Stimulated activated CD4-positive, alpha-beta T cell treated with anti-CD3 and anti-CD28 coated beads, Interleukin-15, amount 100 ng/mL, for 1 hour (primary cell): ENCODE measurements around the gene TNFSF15.

ENCODE experiments used
- DNase-seq, 2 donors: peaks; one replicate each; pipeline ENCODE4 v3.0.0-alpha.2; 2020; ENCODE audit warnings: low read depth in 1 of 2, low spot score in 1 of 2

The TNFSF15 gene

DNA sequence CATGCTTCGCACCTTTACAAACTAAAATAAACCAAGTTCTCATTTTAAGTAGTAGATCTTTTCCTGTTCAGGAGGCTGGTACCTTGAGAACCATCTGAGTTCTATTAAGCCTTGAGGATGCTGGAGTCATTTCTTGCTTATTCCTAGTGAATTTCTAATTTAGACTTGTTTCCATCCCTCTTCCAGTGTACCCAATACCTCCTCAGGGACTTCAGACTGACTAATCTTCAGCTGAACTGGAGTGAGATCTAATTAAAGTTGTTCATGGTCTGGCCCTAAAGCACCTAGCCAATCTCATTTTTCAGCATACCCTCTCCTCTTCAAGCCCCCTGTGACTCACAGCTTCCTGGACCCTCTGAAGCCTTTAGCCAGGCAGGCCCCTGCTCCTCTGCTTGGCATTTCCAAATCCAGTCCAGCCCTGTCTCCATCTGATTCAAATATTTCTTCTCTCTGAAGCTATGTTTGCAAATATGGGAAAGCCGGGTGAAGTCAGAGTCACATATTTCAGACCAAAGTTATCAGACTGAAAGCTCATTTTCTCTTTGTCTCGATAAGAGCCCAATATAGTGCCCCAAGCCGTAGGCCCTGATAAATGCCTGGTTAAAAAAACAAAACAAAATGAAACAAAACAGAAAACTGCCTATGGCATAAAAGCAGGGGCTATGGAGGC, 19.4 kb upstream of the TNFSF15 start:
- DNase-seq, result no peak

DNA sequence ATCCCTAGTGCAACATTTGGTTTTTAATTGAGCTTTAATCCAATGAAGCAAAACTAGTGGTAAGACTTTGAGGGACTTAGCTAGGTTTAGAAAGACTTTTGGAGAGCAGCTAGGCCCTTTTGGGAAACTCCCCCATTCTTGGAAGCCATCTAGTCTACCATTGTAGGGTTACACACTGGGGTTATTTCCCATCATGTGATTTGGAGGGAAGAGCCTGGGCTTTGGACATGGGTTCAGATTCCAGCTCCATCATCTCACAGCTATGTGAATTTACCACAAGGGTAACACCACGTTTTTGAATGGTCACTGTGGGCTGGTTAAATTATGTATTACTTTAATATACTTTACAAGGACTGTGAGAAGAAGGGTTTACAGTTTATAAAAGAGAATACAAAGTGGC, 18.3 kb upstream of the TNFSF15 start:
- no peak for DNase-seq

GRCh38 chr9:114823441-114823840, 17.6 kb upstream of the TNFSF15 start:
- no peak for DNase-seq

- DNase-seq, result no peak
Observed at GRCh38 chr9:114822708-114823107, 16.9 kb upstream of the TNFSF15 start.

- no peak for DNase-seq
Observed at GRCh38 chr9:114820776-114821501, 15.1 kb upstream of the TNFSF15 start.

DNA sequence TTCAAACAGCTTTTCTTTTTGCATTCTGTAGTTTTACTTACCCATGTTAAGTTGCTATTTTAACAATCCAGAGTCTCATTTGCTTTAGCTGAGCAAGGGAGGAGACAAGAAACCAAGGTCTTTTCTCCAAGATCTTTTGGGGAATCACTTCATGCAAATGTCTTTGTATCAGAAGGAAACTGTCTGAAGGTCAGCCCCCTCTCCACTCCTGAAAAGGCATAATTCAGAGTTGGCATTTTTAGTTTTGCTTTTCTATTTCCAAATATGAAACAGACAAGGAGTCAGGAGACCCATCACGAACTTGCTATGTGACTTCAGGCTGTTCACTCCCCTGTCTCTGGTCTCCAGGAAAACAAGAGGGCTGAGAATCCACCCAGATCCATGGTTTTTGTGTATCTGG, 12.3 kb upstream of the TNFSF15 start:
- no peak for DNase-seq

- DNase-seq, result no peak
Observed at GRCh38 chr9:114813717-114814418, 8.0 kb upstream of the TNFSF15 start.

DNA sequence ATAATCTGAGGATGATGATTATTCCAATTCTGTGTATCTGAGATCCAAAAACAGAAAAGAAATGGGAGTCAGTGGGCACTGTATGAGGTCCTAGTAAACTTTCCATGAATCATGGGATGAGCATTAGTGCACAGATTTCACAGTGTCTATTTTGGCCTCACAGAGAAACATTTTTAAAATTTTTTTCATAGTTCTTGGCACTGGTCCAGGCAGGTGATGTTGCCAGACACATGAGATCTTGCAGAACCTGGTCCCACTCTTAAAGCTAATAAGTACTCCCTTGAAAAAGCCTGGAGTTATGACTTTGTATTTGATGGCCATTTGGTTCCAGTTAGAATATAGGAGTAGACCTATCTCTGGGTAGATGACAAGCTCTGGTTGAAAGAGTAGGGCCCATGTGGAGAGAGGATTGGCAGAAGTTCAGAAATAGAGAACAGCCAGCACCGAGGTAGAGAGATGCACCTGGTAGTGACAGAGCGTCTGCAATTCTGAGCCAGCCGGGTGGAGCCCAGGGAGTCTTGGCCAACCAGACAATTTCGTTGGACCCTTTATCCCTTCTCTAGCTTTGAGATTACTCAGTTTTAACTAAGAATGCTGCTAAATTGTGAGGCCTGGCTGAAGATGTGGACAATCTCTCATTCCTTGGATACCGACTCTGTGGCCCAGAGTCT, 6.3 kb upstream of the TNFSF15 start:
- DNase-seq, result no peak

DNA sequence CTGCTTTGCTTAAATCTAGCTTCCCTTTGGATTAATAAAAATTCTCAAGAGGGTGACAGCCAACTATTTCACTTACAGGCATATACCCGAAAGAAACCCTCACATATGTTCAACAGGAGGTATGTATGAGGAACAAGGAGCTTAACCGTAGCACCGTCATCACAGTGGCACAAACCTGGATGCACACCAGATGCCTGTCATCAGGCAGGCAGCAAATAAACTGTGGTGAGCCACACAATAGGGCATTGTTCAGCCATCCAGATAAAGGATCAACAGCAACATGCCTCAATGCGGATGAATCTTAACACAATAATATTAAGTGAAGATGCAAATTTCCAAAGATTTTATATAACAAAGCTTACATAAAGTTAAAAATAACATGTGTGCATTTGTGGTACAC, 5.5 kb upstream of the TNFSF15 start:
- no peak for DNase-seq

DNA sequence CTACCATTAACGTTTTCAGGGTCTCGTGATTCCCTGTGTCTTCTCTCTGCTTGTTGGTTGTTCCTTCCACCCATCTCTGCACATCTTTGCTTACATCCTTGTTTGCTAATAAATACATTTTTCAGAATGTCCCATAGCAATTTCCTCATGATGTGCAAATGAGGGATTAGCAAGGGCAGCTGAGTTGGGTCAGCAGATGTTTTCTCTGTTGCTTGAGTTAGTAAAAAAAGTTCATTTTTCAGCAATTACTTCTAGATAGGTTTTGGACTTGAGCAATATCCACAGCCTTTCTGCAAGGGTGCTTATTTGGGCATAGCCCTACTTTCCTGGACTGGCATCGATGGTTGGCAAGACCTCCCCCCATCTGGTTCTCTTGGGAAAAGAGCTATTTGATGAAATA, 4.8 kb upstream of the TNFSF15 start:
- DNase-seq, result no peak

- no peak for DNase-seq
Observed at GRCh38 chr9:114806526-114806900, 674 bp upstream of the TNFSF15 start.

DNA sequence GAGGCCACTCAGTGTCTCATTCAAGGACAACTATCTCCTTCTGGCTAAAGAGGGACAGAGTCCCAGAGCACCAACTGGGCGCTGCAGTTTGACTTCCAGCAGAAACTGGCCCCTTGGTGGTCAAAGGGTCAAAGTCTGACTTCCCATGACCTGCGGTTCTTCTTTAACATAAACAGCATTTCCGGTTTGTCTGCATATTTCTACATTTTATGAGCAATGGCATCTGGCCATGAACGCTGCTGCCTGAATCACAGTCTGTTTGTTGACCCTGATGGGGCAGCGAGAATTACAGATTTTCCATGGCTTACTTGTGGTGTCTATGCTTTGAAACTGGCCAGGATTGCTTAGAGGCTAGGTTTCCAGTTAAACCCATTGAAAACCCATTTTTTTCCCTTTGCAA, 1.3 kb downstream of the TNFSF15 start:
- DNase-seq, result no peak

DNA sequence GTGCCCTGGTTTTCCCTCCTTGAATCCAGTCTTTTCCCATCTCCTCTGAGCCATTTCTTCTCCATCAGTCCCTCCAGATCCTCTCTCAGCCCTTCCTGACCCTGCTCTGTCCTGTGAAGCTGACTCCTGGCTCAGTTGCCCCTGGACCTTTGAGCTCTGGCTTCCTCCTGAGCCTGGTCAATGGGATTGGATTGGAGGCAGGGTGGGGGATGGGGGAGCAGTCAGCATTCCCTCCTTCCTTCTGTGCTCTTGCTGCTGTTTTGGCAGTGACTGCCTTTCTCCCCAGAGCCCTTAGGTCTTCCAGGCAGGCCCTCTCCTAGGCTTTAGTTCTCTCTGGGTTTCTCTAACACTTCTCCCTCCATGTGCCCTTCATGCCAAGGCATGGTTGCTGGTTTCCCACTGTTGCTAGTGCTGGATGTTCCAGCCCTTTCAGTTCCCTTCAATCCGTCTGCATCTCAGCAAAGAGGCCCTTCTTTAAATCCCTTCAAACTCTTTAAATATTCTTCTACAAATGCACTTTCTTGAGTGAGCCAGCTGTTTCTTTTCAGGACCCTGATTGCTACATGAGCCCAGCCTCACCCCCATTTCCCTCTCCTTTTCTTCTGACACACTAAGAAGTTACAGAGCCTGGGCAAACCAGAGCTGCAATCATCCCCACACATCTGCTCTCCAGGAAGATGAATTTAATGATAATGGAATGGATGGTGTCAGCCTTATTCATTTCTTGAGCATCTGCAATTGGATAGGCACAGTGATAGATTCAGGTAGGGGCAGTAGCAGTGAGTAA, 2.2 kb downstream of the TNFSF15 start:
- no peak for DNase-seq

- DNase-seq, result no peak
Observed at GRCh38 chr9:114799925-114800324, 5.9 kb downstream of the TNFSF15 start.

GRCh38 chr9:114799441-114799840, 6.4 kb downstream of the TNFSF15 start:
- DNase-seq, result no peak

GRCh38 chr9:114798780-114799427, 6.9 kb downstream of the TNFSF15 start:
- no peak for DNase-seq

GRCh38 chr9:114798101-114798500, 7.7 kb downstream of the TNFSF15 start:
- no peak for DNase-seq

DNA sequence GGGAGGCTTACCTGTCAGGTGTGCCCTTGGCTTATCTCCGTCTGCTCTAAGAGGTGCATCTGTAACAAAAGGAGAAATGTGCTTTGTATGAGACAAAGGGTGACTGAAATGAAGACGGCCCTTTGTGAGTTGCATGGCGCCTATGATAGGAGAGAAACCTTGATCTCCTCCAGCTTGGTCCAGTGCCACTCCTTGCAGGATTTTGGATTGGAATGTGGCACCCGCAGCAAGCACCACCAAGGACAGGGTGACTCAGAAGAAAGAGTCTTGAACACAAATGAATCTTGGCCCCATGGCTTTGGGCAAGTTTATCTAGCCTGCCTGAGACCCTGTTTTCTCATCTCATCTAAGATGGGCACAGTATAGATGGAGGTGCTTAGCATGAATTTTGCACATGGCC, 13.4 kb downstream of the TNFSF15 start:
- DNase-seq, result no peak

DNA sequence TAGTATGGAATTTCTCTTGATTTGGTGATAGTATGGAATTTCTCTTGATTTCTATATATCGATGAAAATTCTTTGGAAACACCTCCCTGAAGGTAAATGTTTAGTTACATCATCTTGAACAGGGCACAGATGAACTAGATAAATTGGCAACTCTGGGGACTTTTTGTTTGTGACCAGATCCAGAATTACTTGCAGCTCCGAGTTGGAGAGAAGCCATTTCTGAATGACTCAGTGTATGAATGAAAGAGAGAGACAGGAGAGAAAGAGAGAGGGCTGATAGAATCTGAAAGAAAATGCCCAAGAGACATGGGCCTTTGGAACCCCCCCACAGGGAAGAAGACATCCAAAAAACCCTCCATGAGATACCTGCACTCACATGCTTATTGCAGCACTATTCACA, 14.1 kb downstream of the TNFSF15 start:
- no peak for DNase-seq

GRCh38 chr9:114791312-114791711, 14.5 kb downstream of the TNFSF15 start:
- DNase-seq, result no peak

DNA sequence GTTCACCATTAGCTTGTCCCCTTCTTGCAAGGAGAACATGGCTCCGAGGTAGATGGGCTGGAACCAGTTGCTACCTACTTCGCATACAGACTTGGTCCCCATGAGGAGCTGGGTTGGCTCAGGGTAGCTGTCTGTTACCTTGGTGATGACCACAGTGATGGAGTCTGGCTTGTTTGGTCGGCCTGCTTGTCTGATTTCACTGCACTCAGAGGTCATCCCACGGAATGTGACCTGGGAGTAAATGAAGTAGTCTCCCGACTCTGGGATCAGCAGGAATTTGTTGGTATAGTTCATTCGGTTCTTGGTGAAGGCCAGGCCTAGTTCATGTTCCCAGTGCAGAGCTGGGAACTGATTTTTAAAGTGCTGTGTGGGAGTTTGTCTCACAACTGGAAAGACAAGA, 15.3 kb downstream of the TNFSF15 start:
- no peak for DNase-seq
